Erythroblast (primary cell): ENCODE results near the gene ANKRD63.

Experiments
- GATA1 ChIP-seq: IDR thresholded peaks from 2 replicates; pipeline ENCODE4 v1.6.1; 2011; ENCODE audit warnings: low read depth, mild to moderate bottlenecking, control low read depth, low read length, moderate library complexity
- POLR2A ChIP-seq: IDR thresholded peaks from 2 replicates; pipeline ENCODE4 v1.6.1; 2011; ENCODE audit warnings: mild to moderate bottlenecking, low read length

DNA sequence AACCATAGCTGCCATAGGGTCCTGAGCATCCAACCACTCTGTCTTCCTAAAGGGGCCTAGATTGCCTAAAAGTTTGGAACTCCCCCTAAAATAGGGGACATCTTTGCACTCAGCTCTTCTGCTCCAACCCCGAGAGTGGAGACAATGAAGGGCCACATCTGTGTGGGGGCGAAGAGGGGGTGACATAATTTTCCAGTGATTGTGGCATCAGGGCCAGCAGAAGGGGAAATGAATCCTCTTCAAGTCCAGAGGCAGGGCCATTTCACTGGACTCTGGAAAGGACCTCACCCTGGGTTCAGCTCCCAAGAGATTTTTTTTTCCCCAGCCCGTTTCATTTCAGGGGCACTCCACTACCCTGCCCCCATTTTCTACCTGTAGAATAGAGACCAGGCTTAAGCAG is 4.6 kb upstream of the ANKRD63 start:
- TF ChIP-seq POLR2A (no peak), GATA1 (no peak)
